Activated CD4-positive, alpha-beta T cell treated with anti-CD3 and anti-CD28 coated beads, Interleukin-2, amount 10 ng/mL, durations not matched to agents 7 days and 5 days (primary cell): ENCODE measurements around the gene SYCE1. TPM values are rescaled to one million over a fixed set of nuclear protein-coding genes. Genes with fewer than 3 reads are reported as not detected.
A peak's percentile ranks its signal among the peaks of the same experiment; 100 is the strongest.

ENCODE experiments used
- CTCF ChIA-PET: fragments of 350-600 bp; sonication (Branson Sonifier 250); formaldehyde crosslinking; loops from one replicate; lab custom pipeline; 2021; ENCODE audit warnings: antibody characterized with exemption; lab: Charles Lee
- POLR2A ChIA-PET: fragments of 350-600 bp; sonication (Branson Sonifier 250); formaldehyde crosslinking; loops from one replicate; lab custom pipeline; 2021; ENCODE audit warnings: antibody characterized with exemption; lab: Charles Lee
- DNase-seq: peaks from one replicate; pipeline ENCODE4 v3.0.0-alpha.2; 2020
- H3K27ac Mint-ChIP-seq: one replicate; pipeline ENCODE4 v1.8.0; 2021; ENCODE audit warnings: mild to moderate bottlenecking, moderate library complexity, mixed read lengths
- H3K27me3 Mint-ChIP-seq: one replicate; pipeline ENCODE4 v1.8.0; 2021; ENCODE audit warnings: mixed read lengths
- H3K36me3 Mint-ChIP-seq: one replicate; pipeline ENCODE4 v1.8.0; 2021; ENCODE audit warnings: low read depth, mixed read lengths
- H3K4me1 Mint-ChIP-seq: one replicate; pipeline ENCODE4 v1.8.0; 2021; ENCODE audit warnings: mixed read lengths
- H3K4me3 Mint-ChIP-seq: one replicate; pipeline ENCODE4 v1.8.0; 2021; ENCODE audit warnings: mild to moderate bottlenecking, moderate library complexity, mixed read lengths
- H3K9me3 Mint-ChIP-seq: one replicate; pipeline ENCODE4 v1.8.0; 2021; ENCODE audit warnings: mixed read lengths
- total RNA-seq, 2 experiments: library from RNA; stranded (reverse); gene quantifications; one replicate each; pipeline ENCODE4 v1.2.3, GENCODE V29; 2021

Gene SYCE1
- total RNA-seq, 2 experiments from 2014 or later, result 0.29 to 0.35 TPM

- no peak overlapping the region for H3K27ac Mint-ChIP-seq
- H3K4me3 Mint-ChIP-seq, result no peak overlapping the region
- no peaks in the 10 kb centered on the region for H3K27me3 Mint-ChIP-seq
- ChIA-PET POLR2A (no interaction called here), CTCF (no interaction called here)
- H3K4me1 Mint-ChIP-seq, result no peaks in the 10 kb centered on the region
- H3K9me3 Mint-ChIP-seq, result no peaks in the 10 kb centered on the region
- DNase-seq, result no peak
- H3K36me3 Mint-ChIP-seq, result no peaks in the 10 kb centered on the region
These were observed 27.5 kb downstream of the SYCE1 start for GRCh38 chr10:133537546-133538545.

GRCh38 chr10:133536198-133536597 lies 29.2 kb downstream of the SYCE1 start:
- no peak overlapping the region for H3K4me3 Mint-ChIP-seq
- no peaks in the 10 kb centered on the region for H3K4me1 Mint-ChIP-seq

GRCh38 chr10:133534417-133534816 lies 31.0 kb downstream of the SYCE1 start:
- Mint-ChIP-seq H3K27ac (no peak overlapping the region), H3K4me1 (peaks cover 9% of the 10 kb centered on the region), H3K27me3 (peaks cover 26% of the 10 kb centered on the region), H3K9me3 (no peaks in the 10 kb centered on the region), H3K4me3 (no peak overlapping the region), H3K36me3 (no peaks in the 10 kb centered on the region)
- ChIA-PET CTCF (no interaction called here), POLR2A (no interaction called here)
- no peak for DNase-seq

More at GRCh38 chr10:133536198-133536597, 29.2 kb downstream of the SYCE1 start:
- Mint-ChIP-seq H3K27ac (no peak overlapping the region), H3K36me3 (no peaks in the 10 kb centered on the region), H3K9me3 (no peaks in the 10 kb centered on the region), H3K27me3 (peaks cover 10% of the 10 kb centered on the region)
- POLR2A ChIA-PET, result no interaction called here
- CTCF ChIA-PET, result no interaction called here
- DNase-seq, result no peak

GRCh38 chr10:133532871-133533270 lies 32.5 kb downstream of the SYCE1 start:
- POLR2A ChIA-PET, result no interaction called here

GRCh38 chr10:133530506-133530905 lies 34.9 kb downstream of the SYCE1 start:
- H3K9me3 Mint-ChIP-seq, result no peaks in the 10 kb centered on the region
- no peaks in the 10 kb centered on the region for H3K36me3 Mint-ChIP-seq
- H3K4me1 Mint-ChIP-seq, result peaks cover 19% of the 10 kb centered on the region
- no peak for DNase-seq
- H3K27me3 Mint-ChIP-seq, result peaks cover 55% of the 10 kb centered on the region
- H3K27ac Mint-ChIP-seq, result no peak overlapping the region
- ChIA-PET CTCF (no interaction called here), POLR2A (no interaction called here)
- H3K4me3 Mint-ChIP-seq, result no peak overlapping the region

More at GRCh38 chr10:133532871-133533270, 32.5 kb downstream of the SYCE1 start:
- Mint-ChIP-seq H3K36me3 (no peaks in the 10 kb centered on the region), H3K9me3 (no peaks in the 10 kb centered on the region), H3K27me3 (peaks cover 38% of the 10 kb centered on the region), H3K27ac (no peak overlapping the region), H3K4me1 (peaks cover 19% of the 10 kb centered on the region), H3K4me3 (no peak overlapping the region)
- no peak for DNase-seq
- CTCF ChIA-PET, result no interaction called here

GRCh38 chr10:133529576-133529946 lies 35.8 kb downstream of the SYCE1 start:
- POLR2A ChIA-PET, result no interaction called here
- CTCF ChIA-PET, result interaction anchor here (1.0 kb wide), 1 partner anchor 9 kb away, joined by 3 read pairs; no protein-coding TSS in a partner anchor
- peak overlapping the region; percentile 40 for H3K4me3 Mint-ChIP-seq
- DNase-seq, result no peak
- H3K36me3 Mint-ChIP-seq, result no peaks in the 10 kb centered on the region
- H3K4me1 Mint-ChIP-seq, result peaks cover 19% of the 10 kb centered on the region
- no peak overlapping the region for H3K27ac Mint-ChIP-seq
- no peaks in the 10 kb centered on the region for H3K9me3 Mint-ChIP-seq
- peaks cover 56% of the 10 kb centered on the region for H3K27me3 Mint-ChIP-seq

GRCh38 chr10:133528845-133529575 lies 36.4 kb downstream of the SYCE1 start:
- Mint-ChIP-seq H3K9me3 (no peaks in the 10 kb centered on the region), H3K36me3 (no peaks in the 10 kb centered on the region), H3K4me1 (peaks cover 19% of the 10 kb centered on the region), H3K4me3 (peak overlapping the region; percentile 40), H3K27me3 (peaks cover 56% of the 10 kb centered on the region), H3K27ac (no peak overlapping the region)
- POLR2A ChIA-PET, result no interaction called here
- CTCF ChIA-PET, result interaction anchor here (1.0 kb wide), 1 partner anchor 8 kb away, joined by 3 read pairs; no protein-coding TSS in a partner anchor
- no peak for DNase-seq

- Mint-ChIP-seq H3K9me3 (peaks cover 1% of the 10 kb centered on the region), H3K4me1 (peaks cover 19% of the 10 kb centered on the region), H3K4me3 (no peak overlapping the region), H3K27me3 (peaks cover 61% of the 10 kb centered on the region), H3K27ac (no peak overlapping the region), H3K36me3 (peaks cover 1% of the 10 kb centered on the region)
- POLR2A ChIA-PET, result no interaction called here
- CTCF ChIA-PET, result no interaction called here
- no peak for DNase-seq
These were observed 37.0 kb downstream of the SYCE1 start for GRCh38 chr10:133528296-133528844.

GRCh38 chr10:133527771-133528271 lies 37.6 kb downstream of the SYCE1 start:
- Mint-ChIP-seq H3K27ac (no peak overlapping the region), H3K4me1 (peaks cover 19% of the 10 kb centered on the region), H3K9me3 (peaks cover 4% of the 10 kb centered on the region), H3K4me3 (no peak overlapping the region), H3K27me3 (peaks cover 65% of the 10 kb centered on the region), H3K36me3 (peaks cover 4% of the 10 kb centered on the region)
- DNase-seq, result no peak
- CTCF ChIA-PET, result no interaction called here
- POLR2A ChIA-PET, result no interaction called here

GRCh38 chr10:133526957-133527588 lies 38.3 kb downstream of the SYCE1 start, which contains the start of gene CYP2E1:
TSS of gene CYP2E1 (plus strand) at chr10:133527363. CDS start at chr10:133527396, 33 bp downstream.
- H3K4me3 Mint-ChIP-seq, result no peak within 1 kb of the TSS

GRCh38 chr10:133525444-133525843 lies 39.9 kb downstream of the SYCE1 start:
- DNase-seq, result no peak
- ChIA-PET POLR2A (no interaction called here), CTCF (no interaction called here)
- Mint-ChIP-seq H3K4me3 (no peak overlapping the region), H3K36me3 (peaks cover 4% of the 10 kb centered on the region), H3K9me3 (peaks cover 4% of the 10 kb centered on the region), H3K27ac (no peak overlapping the region), H3K4me1 (peaks cover 19% of the 10 kb centered on the region), H3K27me3 (peaks cover 65% of the 10 kb centered on the region)

More at GRCh38 chr10:133526957-133527588, 38.3 kb downstream of the SYCE1 start, which contains the start of gene CYP2E1:
- peaks cover 4% of the 10 kb centered on the region for H3K36me3 Mint-ChIP-seq
- DNase-seq, result no peak
- ChIA-PET POLR2A (no interaction called here), CTCF (no interaction called here)
- peaks cover 70% of the 10 kb centered on the region for H3K27me3 Mint-ChIP-seq
- peaks cover 19% of the 10 kb centered on the region for H3K4me1 Mint-ChIP-seq
- H3K27ac Mint-ChIP-seq, result no peak within 1 kb of the TSS
- H3K9me3 Mint-ChIP-seq, result peaks cover 4% of the 10 kb centered on the region

GRCh38 chr10:133523631-133524203 lies 41.7 kb downstream of the SYCE1 start:
- peaks cover 4% of the 10 kb centered on the region for H3K36me3 Mint-ChIP-seq
- ChIA-PET POLR2A (no interaction called here), CTCF (no interaction called here)
- H3K4me3 Mint-ChIP-seq, result no peak overlapping the region
- no peak overlapping the region for H3K27ac Mint-ChIP-seq
- H3K4me1 Mint-ChIP-seq, result peaks cover 14% of the 10 kb centered on the region
- peaks cover 49% of the 10 kb centered on the region for H3K27me3 Mint-ChIP-seq
- no peak for DNase-seq
- peaks cover 4% of the 10 kb centered on the region for H3K9me3 Mint-ChIP-seq
